Measurements from ENCODE around the gene NKAIN2. TPM values are rescaled to one million over a fixed set of nuclear protein-coding genes. Genes with fewer than 3 reads are reported as not detected.

NKAIN2 gene
- 0.06 TPM in 1 of 2 replicates, not detected in the other for total RNA-seq

DNA sequence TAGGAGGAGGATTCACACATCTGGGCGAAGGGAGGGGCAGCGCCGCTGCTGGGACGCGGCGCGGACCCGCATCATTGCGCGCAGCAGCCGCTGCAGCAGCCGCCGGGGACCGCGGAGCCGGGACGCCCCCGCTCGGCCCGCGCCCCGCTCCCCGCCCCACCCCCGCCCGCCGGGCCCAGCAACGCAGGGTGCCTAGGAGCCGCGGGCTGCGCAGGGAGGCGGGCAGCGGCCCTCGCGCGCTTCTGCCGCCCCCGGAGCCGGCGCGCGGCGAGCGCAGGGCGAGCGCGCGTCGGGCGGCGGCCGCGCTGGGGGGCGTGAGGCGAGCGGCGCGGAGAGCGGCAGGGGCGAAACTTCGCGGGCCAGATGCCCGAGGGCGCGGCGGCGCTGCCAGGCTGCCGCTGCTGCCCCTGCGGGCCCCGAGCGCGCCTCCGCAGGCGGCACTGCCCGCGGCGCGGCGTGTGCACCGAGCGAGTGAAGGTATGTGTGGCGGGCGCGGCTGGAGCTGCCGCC lies at the start of gene NKAIN2:
Gene NKAIN2 (plus strand): TSS at position 362 of the 510 bp plus-strand sequence.
- no peak for DNase-seq (ENCODE audit: extremely low read depth, low read depth, low spot score)

GRCh38 chr6:123759472-123759871 lies 44.2 kb upstream of the NKAIN2 start:
- no peak for DNase-seq (ENCODE audit: extremely low read depth, low read depth, low spot score)

DNA sequence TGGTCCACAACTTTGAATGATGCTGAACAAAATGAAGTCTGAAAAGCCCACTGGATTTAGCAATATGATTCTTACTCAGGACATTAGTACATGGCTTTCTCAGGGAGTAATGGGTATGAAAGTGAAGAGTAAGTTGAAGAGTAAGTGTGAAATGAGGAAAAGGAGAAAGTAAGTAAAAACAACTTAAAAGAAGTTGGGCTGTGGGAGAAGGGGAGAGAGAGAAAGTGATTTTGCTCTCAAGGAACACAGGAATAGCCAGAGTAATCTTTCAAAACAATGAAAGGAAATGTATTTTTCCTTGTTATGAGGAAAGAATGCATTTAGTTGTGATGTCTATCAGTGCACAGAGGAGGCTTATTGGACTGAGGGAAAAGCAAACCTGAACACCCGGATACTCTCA lies 39.8 kb upstream of the NKAIN2 start:
- DNase-seq (ENCODE audit: extremely low read depth, low read depth, low spot score): no peak

DNA sequence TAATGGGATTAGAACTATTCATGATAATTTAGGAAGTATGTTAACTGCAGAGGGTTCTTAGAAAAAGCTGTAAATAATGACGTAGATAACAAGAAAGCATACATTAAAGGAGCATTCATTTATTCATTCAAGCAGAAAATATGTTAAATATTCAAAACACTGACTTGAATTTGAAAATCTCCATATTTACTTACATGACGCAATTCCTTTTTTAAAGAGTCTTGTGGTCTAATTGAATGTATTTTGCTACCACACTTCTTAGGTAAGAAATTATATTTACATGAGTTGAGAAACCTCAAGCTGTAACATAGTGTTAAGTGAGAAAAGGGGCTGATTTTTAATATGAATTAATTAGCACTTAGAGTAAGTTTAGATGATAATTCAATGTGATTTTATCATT lies 38.9 kb upstream of the NKAIN2 start:
- DNase-seq (ENCODE audit: extremely low read depth, low read depth, low spot score): no peak

- no peak for DNase-seq (ENCODE audit: extremely low read depth, low read depth, low spot score)
Measured at GRCh38 chr6:123768921-123769320, 34.7 kb upstream of the NKAIN2 start.

- no peak for DNase-seq (ENCODE audit: extremely low read depth, low read depth, low spot score)
Measured at GRCh38 chr6:123769431-123769830, 34.2 kb upstream of the NKAIN2 start.

DNA sequence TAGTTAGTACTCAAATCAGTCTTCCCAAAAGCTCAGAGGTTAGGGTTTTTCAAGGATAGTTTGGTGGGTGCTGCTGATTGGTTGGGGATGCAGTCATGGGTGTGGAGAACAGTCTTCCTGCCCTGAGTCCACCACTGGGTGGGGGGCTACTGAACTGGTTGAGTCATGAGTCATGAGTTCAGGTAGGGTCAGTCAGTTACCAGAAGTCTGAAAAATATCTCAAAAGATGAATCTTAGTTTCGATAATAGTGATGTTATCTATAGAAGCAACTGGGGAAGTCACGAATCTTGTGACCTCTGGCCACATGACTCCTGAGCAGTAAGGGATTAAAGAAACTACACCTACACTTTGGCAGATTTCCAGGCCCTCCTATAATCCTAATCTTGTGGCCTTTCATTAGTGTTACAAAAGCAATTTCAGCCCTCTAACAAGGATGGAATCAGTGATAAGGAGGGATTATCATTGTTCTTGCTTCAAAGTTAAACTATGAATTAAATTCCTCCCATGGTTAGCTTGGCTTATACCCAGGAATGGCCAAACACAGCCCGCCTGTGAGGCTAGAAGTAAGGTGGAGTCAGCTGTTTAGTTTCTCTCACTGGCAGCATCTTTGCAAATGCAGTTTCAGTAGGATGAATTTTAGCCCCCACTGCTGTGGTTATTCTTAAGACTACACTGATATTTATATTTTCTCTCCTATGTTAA lies 33.3 kb upstream of the NKAIN2 start:
- no peak for DNase-seq (ENCODE audit: extremely low read depth, low read depth, low spot score)

GRCh38 chr6:123771126-123771525 lies 32.5 kb upstream of the NKAIN2 start:
- DNase-seq (ENCODE audit: extremely low read depth, low read depth, low spot score): no peak

GRCh38 chr6:123777563-123777962 lies 26.1 kb upstream of the NKAIN2 start:
- no peak for DNase-seq (ENCODE audit: extremely low read depth, low read depth, low spot score)

DNA sequence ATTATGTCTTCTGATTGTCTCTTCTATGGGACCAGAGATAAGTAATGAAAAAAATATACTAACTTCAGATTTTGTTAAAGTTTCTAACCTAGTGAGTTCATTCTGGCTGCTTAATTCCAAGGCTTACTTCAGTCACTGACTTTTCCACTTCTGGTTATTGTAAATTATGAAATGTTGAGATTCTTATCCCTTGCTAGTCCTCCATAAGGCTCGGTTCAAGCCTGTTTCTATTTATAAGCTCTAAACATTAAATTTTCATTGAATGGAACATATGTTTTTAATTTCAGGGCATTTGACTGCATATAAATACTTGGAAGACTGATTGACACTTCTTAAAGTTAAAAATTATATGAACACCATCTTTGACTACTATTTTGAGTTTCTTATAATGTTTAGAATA lies 23.6 kb upstream of the NKAIN2 start:
- DNase-seq (ENCODE audit: extremely low read depth, low read depth, low spot score): no peak

- DNase-seq (ENCODE audit: extremely low read depth, low read depth, low spot score): no peak
Measured at GRCh38 chr6:123784330-123784729, 19.3 kb upstream of the NKAIN2 start.

- no peak for DNase-seq (ENCODE audit: extremely low read depth, low read depth, low spot score)
Measured at GRCh38 chr6:123785039-123785438, 18.6 kb upstream of the NKAIN2 start.

- DNase-seq (ENCODE audit: extremely low read depth, low read depth, low spot score): no peak
Measured at GRCh38 chr6:123788319-123788718, 15.3 kb upstream of the NKAIN2 start.

DNA sequence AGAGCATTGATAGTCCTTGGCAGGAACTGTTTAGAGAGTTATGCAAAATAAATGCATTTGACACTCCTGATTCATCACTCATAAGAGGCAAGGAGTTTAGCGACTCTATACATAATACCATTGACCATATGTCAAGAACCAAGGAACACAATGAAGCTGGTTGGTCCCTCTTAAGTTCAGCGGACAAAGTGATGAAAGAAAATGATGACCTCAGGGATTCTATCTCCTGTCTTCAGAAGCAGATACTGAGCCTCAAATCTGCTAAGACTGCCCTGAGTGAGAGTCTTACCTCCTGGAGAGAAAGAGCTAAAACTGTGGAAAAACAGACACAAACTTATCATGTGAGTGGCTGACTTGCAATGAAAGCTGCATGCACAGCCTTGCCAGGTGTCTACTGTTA lies 9.5 kb upstream of the NKAIN2 start:
- no peak for DNase-seq (ENCODE audit: extremely low read depth, low read depth, low spot score)

DNA sequence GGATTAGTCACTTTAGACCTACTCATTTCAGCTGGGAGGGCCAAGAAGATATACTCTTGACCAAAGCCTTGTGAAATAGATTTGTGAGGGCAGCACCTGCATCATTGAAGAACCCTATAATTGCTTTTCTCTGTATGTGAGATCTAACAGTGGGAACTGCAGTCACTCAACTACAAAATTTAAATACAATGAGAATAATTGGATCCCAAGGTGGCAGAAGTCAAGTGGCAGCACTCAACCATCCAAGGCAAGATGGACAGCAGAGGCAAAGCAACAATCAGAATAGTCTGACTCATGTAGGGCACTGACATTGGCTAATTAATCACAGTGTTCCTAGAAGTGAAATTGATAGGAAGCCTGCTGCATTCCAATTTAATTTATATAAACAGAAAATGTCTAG lies 8.9 kb upstream of the NKAIN2 start:
- no peak for DNase-seq (ENCODE audit: extremely low read depth, low read depth, low spot score)

DNA sequence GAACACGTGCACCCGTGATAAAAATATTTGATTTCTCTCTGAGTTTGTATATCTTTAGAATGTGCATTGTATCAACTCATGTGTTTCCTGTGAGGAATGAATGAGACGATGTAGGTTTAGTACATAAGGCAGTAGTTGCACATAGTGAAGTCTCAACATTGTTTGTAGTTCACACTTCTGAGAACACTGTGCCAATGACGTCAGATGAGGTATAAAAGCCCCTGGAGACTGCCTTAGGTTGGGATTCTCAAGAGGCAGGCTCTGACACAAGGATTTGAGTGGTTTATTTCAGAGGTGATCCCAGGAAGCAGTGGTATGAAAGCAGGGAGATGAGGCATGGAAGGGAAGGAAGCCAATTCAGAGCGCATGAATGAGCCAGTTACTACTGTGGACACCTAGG lies 2.6 kb upstream of the NKAIN2 start:
- DNase-seq (ENCODE audit: extremely low read depth, low read depth, low spot score): no peak

- no peak for DNase-seq (ENCODE audit: extremely low read depth, low read depth, low spot score)
Measured at GRCh38 chr6:123802351-123802696, 1.3 kb upstream of the NKAIN2 start.

- DNase-seq (ENCODE audit: extremely low read depth, low read depth, low spot score): peak; percentile 51
Measured at GRCh38 chr6:123802697-123803503, 765 bp upstream of the NKAIN2 start.

- DNase-seq (ENCODE audit: extremely low read depth, low read depth, low spot score): no peak
Measured at GRCh38 chr6:123804014-123804786, 535 bp downstream of the NKAIN2 start.

DNA sequence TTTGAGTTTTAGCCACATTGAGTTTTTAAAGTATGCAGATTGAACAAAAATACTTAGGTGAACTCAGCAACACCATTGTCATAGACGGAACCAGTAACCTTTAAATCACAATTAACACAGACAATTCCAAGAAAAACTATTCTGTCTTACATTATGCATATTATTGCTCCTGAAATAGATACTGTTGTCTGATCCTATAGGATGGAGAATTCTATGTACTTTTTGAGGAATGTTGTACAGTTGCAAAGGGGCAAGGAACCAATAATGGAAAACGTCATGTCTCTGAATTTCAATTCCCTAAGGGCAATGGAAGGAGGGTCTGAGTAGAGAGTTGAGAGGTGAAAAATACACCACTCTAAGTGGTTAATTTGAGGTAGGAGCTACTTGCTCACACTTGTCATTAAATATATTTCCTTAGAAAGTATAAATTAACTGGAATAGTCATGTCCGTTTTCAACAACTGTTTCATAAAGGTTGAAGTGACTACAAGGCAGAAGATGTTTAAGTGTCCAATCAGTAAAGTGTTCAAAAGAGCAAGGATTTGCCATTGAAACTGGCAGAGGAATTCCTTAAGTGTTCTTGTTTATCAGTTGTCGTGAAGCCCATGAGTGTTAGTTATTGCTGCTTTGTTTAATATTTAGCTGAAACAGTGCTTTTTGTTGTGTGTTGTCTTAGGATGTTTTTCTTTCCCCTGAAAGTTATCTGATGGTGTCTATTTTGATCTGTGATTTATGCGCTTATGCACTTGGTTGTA lies 1.3 kb downstream of the NKAIN2 start:
- DNase-seq (ENCODE audit: extremely low read depth, low read depth, low spot score): no peak

DNA sequence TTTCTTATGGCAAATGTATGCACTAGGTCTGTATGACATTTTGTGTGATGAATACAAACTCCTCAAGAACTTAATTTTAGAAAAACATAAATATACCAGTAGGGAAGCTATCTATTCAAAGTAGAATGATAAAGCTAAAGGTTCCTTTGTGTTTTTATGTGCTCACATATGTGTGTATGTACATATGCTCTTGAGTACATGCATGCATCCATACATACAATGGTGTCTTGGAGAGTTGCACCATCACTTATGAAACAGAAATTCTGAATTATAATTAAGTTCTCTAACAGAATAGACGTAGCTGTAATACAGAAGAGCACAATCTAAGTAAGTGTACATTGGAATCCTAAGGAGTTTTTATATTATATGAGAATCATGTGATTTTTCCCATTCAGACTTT lies 2.3 kb downstream of the NKAIN2 start:
- no peak for DNase-seq (ENCODE audit: extremely low read depth, low read depth, low spot score)

Measured in glomerular endothelial cell (primary cell).